Ascending aorta (tissue), 2 donors: ENCODE data around the gene ABCA7. TPM values are rescaled to one million over a fixed set of nuclear protein-coding genes. Genes with fewer than 3 reads are reported as not detected.
A peak's percentile ranks its signal among the peaks of the same experiment; 100 is the strongest.

Source experiments
- DNase-seq, 2 donors: peaks; one replicate each; pipeline ENCODE4 v3.0.0-alpha.2; 2019; ENCODE audit warnings: low spot score in 2 of 2
- H3K27ac ChIP-seq, 2 donors: fragments of 200-600 bp; sonication (generic); one replicate each; pipeline ENCODE4 v1.5.1; 2016 to 2017; ENCODE audit warnings: mild to moderate bottlenecking in 1 of 2
- H3K27me3 ChIP-seq: fragments of 200-600 bp; sonication (generic); one replicate; pipeline ENCODE4 v1.5.1; 2017
- H3K36me3 ChIP-seq, 2 donors: fragments of 200-600 bp; sonication (generic); one replicate each; pipeline ENCODE4 v1.5.1; 2016
- H3K4me1 ChIP-seq, 2 donors: fragments of 200-600 bp; sonication (generic); one replicate each; pipeline ENCODE4 v1.5.1; 2016 to 2017; ENCODE audit warnings: mild to moderate bottlenecking in 1 of 2
- H3K4me3 ChIP-seq, 2 donors: fragments of 200-600 bp; sonication (generic); one replicate each; pipeline ENCODE4 v1.5.1; 2016 to 2017; ENCODE audit warnings: mild to moderate bottlenecking in 1 of 2
- H3K9me3 ChIP-seq, 2 donors: fragments of 200-600 bp; sonication (generic); one replicate each; pipeline ENCODE4 v1.5.1; 2016
- CTCF ChIP-seq, 3 experiments: fragments of 200-600 bp in 2 of 3; fragments of 450-650 bp in 1 of 3; sonication (generic) in 2 of 3; IDR thresholded peaks; one replicate each; pipeline ENCODE4 v1.5.1; 2016 to 2019; ENCODE audit warnings: antibody characterized with exemption in 3 of 3, mild to moderate bottlenecking in 1 of 3, moderate library complexity in 1 of 3
- intact Hi-C: fragments of 100-400 bp; cut with DNase I; formaldehyde crosslinking; loops from one replicate; pipeline ENCODE4 v1.15.1; 2023
- total RNA-seq: library from RNA; depleted of rRNA; stranded (reverse); fragments of >200 nt; gene quantifications from one replicate; pipeline ENCODE4 v1.1.0, GENCODE V29; 2016

Gene ABCA7
- total RNA-seq, 1 donor from 2014 or later = 96.6 TPM

- intact Hi-C loops = no loop called here
- Histone ChIP-seq H3K4me1 (peaks cover 0 to 14% of the 10 kb centered on the region in 2 donors), H3K27ac (no peak overlapping the region), H3K9me3 (no peaks in the 10 kb centered on the region), H3K27me3 (peaks cover 5% of the 10 kb centered on the region), H3K4me3 (peak overlapping the region in 1 of 2 donors; percentile 21), H3K36me3 (no peaks in the 10 kb centered on the region)
- no peak for TF ChIP-seq CTCF (IDR thresholded peaks at IDR 0.05)
- no peak for DNase-seq
Observed at GRCh38 chr19:1000591-1001537, 39.0 kb upstream of the ABCA7 start.

GRCh38 chr19:1001538-1002166 is 38.3 kb upstream of the ABCA7 start:
- H3K36me3 ChIP-seq = no peaks in the 10 kb centered on the region
- no peak overlapping the region for H3K4me3 ChIP-seq
- intact Hi-C loops = no loop called here
- H3K27me3 ChIP-seq = no peaks in the 10 kb centered on the region
- H3K9me3 ChIP-seq = no peaks in the 10 kb centered on the region
- peaks cover 0 to 10% of the 10 kb centered on the region in 2 donors for H3K4me1 ChIP-seq
- no peak overlapping the region for H3K27ac ChIP-seq
- no peak for DNase-seq
- peak; percentile 86 to 97 (median 95) for TF ChIP-seq CTCF (IDR thresholded peaks at IDR 0.05)

- peaks cover 0 to 10% of the 10 kb centered on the region in 2 donors for H3K4me1 ChIP-seq
- H3K4me3 ChIP-seq = no peak overlapping the region
- no peaks in the 10 kb centered on the region for H3K27me3 ChIP-seq
- no peak for DNase-seq
- no peak for TF ChIP-seq CTCF (IDR thresholded peaks at IDR 0.05)
- intact Hi-C loops = no loop called here
- H3K9me3 ChIP-seq = no peaks in the 10 kb centered on the region
- H3K27ac ChIP-seq = no peak overlapping the region
- H3K36me3 ChIP-seq = no peaks in the 10 kb centered on the region
Observed at GRCh38 chr19:1002600-1002999, 37.3 kb upstream of the ABCA7 start.

- Histone ChIP-seq H3K27ac (no peak overlapping the region), H3K4me1 (peaks cover 0 to 10% of the 10 kb centered on the region in 2 donors), H3K27me3 (no peaks in the 10 kb centered on the region), H3K4me3 (no peak overlapping the region), H3K9me3 (no peaks in the 10 kb centered on the region), H3K36me3 (no peaks in the 10 kb centered on the region)
- no peak for TF ChIP-seq CTCF (IDR thresholded peaks at IDR 0.05)
- DNase-seq = no peak
- intact Hi-C loops = no loop called here
Observed at GRCh38 chr19:1003283-1003682, 36.6 kb upstream of the ABCA7 start.

GRCh38 chr19:1004204-1004802 is 35.6 kb upstream of the ABCA7 start:
- no peak for DNase-seq
- TF ChIP-seq CTCF (IDR thresholded peaks at IDR 0.05) = no peak
- no peaks in the 10 kb centered on the region for H3K27me3 ChIP-seq
- intact Hi-C loops = no loop called here
- no peak overlapping the region for H3K27ac ChIP-seq
- peaks cover 0 to 10% of the 10 kb centered on the region in 2 donors for H3K4me1 ChIP-seq
- no peak overlapping the region for H3K4me3 ChIP-seq
- H3K36me3 ChIP-seq = peaks cover 6 to 9% of the 10 kb centered on the region in 2 donors
- H3K9me3 ChIP-seq = no peaks in the 10 kb centered on the region
